Erythroblast (primary cell): ENCODE measurements around the gene KRT27.

ENCODE experiments used
- GATA1 ChIP-seq: IDR thresholded peaks from 2 replicates; pipeline ENCODE4 v1.6.1; 2011; ENCODE audit warnings: low read depth, mild to moderate bottlenecking, control low read depth, low read length, moderate library complexity
- POLR2A ChIP-seq: IDR thresholded peaks from 2 replicates; pipeline ENCODE4 v1.6.1; 2011; ENCODE audit warnings: mild to moderate bottlenecking, low read length

DNA sequence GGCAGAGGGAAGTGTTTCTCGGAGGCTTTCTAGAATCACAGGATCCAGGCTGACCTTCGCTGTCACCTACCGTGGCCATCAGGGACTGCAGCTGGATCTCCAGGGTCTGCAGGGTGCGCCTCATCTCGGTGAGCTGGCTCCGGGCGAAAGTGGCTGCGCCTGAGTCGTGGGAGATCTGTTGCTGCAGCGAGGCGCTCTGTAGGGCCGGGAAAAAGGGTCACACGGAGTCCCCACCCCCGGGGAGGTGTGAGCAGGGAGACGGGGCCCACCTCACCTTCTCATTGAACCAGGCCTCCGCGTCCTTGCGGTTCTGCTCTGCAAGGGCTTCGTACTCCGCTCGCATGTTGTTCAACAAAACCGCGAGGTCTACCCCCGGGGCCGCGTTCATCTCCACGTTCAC, 14.5 kb upstream of the KRT27 start:
- TF ChIP-seq POLR2A, result no peak
- no peak for TF ChIP-seq GATA1
